Stimulated activated CD8-positive, alpha-beta memory T cell treated with anti-CD3 and anti-CD28 coated beads, Interleukin-2, amount 100 ng/mL, for 48 hours (primary cell): ENCODE data around the gene PKMYT1.
A peak's percentile ranks its signal among the peaks of the same experiment; 100 is the strongest.

ENCODE experiments used
- DNase-seq, 2 donors: peaks; one replicate each; pipeline ENCODE4 v3.0.0-alpha.2; 2020; ENCODE audit warnings: low read depth in 2 of 2

Gene PKMYT1

DNA sequence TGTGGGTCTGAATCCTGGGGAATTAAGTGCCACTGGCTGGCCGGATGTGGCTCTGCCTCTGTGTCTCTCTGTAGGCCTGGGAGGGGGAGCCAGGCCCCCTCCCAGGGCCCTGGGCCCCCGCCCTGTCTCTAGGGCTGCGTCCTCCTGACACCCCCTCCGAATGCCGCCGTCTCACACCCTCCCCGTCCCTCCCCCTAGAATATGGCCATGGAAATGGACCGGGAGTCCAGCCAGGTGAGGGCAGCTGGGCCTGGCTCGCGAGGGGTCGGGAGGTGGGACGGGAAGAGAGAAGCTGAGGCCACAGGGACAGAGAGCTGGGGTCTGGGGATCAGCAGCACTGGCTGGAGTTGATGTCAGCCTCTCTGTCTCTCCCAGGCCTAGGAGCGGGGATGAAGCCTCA, 16.1 kb upstream of the PKMYT1 start:
- DNase-seq: no peak

DNA sequence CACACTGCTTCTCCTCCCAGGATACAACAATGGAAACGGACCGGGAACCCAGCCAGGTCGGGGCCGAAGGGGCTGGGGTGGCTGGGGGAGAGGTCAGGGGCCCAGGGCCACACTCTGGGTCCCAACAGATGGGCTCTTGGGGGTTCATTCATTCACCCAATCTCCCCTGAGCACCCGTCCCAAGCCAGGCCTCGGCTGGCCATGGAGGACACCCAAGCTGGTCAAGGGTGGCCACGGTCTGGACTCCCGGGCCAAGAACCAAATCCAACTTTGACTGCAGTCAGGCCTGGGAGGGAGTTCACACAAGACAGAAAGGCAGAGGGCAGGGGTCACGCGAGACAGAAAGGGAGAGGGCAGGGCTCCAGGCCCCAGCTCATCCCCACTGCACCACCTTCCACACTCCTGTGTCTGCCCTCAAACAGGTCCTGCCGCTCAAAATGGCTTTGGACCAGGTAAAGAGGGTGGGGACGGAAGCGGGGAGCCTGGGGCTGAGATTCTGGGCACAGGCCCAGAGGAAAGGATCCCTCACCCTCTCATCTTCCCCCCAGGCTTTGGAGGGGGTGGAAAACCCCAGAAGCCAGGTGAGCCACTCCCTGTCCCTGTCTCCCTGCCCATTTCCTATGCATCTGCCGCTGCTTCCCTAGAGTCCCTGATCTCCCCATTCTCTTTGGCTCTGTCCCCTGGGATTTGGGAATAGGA, 12.3 kb upstream of the PKMYT1 start:
- DNase-seq: no peak

DNA sequence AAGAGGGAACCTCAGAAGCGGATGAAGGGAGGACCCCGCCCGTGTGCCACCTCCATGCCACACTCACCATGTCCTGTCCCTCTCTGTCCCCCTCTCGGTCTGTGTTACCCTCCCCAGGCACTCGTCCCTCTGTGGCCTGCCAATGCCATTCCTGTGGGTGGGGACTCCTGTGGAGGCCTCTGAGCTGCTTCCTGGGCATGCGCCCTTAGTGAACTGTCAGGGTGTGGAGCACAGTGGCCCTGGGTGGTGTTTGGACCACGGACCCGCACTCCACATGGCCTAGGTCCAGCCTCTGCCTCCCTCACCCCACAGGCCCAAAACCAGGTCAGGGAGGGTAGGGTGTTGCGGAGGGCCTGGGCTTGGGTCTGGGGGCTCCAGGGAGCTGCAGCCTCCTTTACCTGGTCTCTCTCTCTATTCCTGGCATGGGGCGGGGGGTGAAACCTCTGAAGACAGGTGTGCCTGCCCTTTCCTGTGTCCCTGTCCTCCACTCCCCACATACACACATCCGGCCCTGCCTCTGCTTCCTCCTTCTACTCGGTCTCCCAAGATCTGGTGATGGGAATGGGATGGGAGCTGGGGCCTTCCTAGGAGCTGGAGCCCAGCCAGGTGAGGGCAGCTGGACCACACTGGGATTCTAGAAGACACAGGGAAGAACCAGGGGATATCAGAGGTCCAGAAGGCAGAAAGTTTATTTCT, 11.5 kb upstream of the PKMYT1 start:
- DNase-seq: no peak

DNA sequence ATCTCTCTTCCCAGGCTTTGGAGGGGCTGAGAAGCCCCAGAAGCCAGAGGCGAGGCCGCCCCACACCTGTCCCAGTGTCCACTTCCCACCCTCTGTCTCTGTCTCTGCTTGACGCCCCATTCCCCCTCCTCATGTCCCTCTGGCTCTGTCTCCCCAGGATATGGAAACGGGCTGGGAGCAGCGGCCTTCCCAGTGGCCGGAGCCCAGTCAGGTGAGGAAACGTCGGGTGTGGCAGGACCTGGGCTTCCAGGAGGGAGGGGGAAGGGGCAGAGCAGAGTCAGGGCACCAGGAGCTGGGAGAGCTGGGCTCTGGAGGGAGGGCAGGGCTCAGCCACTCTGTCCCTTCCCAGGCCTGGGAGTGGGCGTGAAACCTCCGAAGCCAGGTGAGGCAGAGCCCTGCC, 10.6 kb upstream of the PKMYT1 start:
- no peak for DNase-seq

DNA sequence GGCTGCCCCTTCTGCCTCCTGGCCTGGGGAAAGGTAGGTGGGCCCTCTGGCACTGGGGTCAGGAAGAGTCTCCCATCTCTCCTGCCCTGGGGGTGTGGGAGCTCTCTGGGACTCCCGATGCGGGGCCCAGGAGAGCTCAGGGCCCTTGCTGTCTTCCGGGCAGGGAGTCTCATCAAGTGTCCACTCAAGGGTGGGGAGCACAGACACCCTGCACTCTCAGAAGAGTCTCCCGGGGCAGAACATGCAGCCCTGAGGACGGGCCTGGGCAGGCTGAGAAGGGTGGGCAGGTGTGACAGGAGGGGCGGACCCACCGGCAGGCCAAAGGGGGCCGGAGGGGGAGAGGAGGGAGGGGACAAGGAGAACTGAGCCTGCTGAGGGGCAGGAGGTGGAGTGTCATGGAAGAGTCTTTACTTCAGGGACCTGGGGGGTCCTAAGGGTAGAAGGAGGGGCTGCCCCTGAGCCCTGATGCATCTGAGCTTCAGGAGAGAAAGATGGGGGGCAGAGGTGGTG, 8.4 kb upstream of the PKMYT1 start:
- DNase-seq: no peak

DNA sequence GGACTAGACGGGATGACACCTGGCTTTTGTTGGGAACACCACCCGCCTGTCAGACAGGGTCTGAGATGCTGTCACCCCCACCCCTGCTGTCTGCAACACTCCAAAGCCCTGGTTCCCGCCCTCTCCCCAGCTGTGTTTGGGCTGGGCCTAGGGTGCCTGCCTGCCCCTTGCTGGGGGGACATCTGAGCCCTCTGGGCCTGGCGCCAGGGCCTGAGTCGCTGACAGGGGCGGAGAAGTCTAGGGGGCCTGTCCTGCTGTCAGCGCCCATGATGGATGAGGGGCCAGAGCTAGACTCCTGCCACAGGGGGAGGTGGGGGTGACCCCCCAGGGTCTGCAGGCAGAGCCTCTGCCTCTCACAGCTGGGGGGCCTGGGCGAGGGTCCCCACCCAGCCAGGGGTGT, 7.6 kb upstream of the PKMYT1 start:
- no peak for DNase-seq

DNA sequence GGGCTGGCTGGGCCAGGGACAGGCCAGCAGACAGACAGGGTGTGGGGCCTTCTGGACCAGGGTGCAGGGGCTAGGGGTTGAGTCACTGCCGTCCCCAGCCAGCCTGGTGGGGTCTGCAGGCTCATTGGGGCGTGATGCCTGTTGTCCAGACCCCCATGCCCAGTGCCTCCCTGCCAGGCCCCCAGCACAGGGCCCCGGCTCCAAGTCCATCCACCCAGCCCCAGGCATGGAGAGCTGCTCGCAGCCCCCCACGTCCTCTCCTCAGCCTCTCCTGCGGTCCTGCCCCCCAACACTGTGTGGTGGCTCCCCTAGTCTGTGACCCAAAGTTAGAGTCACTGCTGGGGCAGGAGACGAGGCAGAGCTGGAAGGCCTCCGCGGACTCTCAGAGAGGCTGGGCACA, 7.0 kb upstream of the PKMYT1 start:
- DNase-seq: no peak

DNA sequence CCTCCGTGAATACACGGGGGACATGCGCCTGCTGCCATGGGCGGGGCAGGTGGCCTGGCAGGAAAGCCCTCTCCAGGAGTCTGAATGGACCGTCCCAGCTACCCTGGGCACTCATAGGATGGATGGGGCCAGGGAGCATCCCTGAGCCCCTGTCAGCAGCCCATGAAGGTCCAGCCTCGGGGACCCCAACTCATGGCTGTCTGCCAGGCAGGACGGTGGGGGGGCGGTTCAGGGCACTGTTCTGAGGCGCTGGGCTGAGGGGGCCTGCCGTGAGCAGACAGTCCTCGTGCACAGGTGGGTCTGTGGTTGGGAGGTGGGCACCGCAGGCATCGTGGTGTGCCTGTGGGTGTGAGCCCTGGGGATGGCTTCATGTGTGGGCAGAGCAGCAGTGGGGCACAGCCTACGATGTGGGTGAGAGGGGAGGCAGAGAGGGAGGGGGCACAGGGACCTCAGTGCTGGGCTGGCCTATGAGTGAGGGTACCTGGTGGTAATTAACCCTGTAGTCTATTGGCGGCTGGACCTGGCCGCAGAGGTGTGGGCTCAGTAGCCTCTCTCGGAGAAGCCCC, 6.5 kb upstream of the PKMYT1 start:
- DNase-seq: no peak

DNA sequence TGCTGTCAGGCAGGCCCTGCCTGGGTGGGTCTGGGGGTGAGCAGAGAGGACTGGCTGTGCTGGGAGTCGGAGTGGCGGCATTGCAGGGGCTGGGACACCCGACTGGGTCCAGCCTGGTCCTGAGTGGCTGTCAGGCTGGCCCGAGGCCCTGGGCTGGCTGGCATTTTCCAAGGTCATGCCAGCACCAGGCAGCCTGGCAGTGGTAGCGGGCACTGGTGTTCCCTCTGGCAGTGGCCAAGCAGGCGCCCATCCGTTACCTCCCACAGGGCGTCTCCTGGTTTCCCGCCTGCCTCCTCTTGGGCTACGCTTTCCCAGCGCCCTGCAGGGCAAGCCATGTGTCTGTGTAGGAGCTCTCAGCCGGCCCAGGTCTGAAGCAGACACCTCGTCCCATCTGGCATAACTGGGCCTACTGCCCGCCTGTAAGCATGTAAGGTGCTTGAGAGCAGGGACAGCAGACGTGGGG, 5.7 kb upstream of the PKMYT1 start:
- DNase-seq: no peak

DNA sequence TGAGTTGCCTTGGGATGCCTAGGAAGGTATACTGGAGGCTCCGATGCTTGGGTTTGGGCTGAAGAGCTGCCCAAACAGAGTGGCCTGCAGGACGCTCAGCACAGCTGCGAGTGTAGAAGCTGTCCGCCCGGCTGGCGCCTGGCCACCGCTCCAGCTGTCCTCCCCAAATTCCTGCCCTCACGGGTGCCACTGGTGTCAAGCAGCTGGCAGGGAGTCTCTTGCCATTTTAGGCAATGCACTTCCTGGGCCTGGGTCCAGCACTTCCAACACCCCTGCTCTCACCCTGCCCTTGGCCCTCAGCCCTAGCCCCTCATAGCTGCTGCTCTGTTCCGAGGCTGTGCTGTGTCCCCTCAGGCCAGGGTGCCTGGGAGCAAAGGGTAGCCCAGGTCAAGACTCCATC, 5.2 kb upstream of the PKMYT1 start:
- DNase-seq: no peak

DNA sequence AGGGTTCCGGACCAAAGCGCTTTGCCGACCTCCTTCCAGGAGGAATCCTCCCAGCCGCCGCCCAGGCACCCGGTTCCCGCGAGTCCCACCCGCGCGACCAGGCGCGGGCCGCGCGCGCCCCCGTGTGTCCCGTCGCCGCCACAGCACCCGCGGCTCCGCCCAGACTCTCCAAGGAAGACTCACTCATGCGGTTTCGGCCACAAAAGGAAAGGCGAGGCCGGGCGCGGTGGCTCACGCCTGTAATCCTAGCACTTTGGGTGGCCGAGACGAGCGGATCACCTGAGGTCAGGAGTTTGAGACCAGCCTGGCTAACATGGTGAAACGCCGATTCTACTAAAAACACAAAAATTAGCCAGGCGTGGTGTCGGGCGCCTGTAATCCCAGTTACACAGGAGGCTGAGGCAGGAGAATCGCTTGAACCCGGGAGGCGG, 3.5 kb upstream of the PKMYT1 start:
- DNase-seq: peak; percentile 75 to 78

DNA sequence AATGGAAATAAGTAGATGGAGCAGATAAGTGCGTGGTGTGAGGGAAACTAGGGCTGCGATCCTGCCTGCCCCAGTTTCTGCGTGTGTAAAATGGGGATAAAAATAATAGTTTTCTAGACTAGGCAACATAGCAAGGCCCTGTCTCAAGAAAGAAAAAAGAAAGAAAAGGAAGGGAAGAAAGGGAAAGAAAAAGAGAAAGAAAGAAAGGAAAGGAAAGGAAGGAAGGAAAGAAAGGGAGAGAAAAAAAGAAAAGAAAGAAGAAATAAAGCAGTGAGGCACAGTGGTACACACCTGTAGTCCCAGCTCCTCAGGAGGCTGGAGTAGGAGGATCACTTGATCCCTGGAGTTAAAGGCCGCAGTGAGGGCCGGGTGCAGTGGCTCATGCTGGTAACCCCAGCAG, 2.2 kb upstream of the PKMYT1 start:
- no peak for DNase-seq

DNA sequence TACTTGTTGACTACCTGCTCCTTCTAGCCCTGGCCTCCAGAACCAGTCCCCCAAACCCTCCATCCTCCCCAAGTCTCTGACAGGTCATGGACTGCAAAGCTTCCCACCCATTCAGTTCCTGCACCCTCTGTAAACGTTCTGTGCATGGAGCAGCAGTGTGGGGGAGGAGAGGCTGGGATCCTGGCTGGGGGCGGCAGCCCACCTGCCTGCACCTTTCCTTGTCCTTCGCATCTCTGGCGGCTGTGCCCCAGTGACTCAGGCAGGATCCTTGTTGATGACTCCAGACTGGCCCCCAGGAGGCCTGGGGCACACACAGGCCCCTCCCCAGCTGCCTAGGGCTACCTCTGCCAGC, 1.6 kb upstream of the PKMYT1 start:
- no peak for DNase-seq

DNA sequence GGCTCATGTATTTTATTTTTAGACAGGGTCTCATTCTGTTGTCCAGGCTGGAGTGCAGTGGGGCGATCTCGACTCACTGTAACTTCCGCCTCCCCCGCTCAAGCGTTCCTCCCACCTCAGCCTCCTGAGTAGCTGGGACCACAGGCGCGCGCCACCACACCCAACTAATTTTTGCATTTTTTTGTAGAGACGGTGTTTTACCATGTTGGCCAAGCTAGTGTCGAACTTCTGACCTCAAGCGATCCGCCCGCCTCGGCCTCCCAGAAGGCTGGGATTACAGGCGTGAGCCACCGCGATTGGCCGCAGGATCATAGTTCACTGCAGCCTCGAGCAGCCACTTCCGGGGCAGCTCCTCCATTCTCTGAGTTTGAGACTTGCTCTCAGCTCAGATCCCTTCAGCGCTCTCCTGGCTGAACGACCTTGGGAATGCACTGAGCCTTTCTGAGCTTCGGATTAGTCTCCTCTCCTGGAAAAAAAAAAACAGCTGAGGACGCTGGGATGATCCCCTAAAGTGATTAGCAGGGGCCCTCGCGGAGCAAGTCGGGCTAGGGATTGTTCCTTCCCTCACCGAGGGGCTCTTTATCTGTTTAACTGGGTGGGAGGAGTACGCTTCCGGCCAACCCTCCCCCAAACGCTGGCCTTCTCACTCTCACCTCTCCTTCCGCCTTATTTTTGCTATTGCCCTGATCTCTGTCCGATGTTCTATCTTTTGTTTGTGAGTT, 1.1 kb upstream of the PKMYT1 start:
- DNase-seq: no peak

DNA sequence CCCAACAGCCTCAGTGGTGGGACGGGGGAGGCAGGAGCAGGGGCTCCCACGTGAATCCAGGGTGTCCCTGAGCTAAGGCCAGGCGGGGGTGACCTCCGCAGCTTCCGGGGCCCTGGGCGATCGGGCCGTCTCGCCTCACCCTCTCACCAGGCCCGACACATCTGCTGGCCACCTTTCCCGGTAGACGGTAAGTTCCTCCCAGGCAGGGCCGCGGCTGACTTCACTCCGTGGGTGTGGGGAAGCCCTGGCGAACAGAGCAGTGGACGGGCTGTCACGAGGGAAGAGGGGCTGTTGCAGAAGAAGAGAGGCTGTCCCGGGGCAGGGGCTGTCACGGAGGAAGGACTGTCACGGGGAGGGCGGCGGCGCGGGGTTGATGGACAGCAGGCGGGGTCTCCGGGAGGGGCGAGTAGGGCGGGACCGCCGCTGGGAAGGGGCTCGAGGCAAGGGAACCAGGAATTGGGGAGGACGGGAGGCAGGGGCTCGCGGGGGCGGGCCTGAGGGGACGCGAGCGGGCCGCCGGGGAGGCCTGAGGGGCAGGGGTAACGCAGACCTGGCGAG, 498 bp downstream of the PKMYT1 start:
- no peak for DNase-seq

DNA sequence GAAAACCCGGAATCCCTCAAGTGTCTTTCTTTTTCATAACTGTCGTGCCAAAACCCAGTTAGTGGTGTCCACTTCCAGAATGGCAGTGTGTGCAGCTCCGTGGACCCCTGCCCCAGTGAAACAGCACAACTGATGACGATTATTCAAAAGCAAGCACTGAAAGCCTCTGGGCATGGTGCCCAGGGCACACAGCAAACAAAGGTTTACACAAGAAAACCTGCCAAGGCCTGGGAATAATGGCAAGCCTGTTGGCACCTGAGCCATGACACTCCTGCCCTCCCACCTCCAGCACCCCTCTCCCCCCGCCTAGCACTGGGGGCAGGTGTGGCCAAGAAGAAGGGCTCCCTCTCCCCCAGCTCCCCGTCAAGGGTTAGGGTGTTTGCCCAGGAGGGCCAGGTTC, 2.8 kb downstream of the PKMYT1 start:
- DNase-seq: no peak

DNA sequence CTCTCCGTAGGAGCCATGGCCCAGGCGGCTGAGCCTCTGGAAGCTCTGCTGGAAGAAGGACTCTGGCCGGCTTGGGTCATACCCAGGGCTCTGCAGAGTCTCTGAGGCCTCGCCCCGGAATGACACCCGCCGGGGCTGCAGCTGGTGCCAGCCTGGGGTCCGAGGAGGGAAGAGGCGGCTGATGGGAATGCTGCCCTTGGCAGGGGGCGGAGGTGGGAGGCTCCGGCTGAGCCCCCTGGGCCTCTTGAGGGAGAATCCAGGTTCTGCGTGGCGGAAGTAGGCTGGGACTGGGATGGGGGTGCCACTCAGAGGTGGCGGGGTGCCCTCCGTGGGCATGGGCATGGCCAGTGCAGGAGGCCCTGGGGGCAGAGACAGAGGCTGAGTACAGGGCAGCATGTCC, 3.6 kb downstream of the PKMYT1 start:
- DNase-seq: no peak

DNA sequence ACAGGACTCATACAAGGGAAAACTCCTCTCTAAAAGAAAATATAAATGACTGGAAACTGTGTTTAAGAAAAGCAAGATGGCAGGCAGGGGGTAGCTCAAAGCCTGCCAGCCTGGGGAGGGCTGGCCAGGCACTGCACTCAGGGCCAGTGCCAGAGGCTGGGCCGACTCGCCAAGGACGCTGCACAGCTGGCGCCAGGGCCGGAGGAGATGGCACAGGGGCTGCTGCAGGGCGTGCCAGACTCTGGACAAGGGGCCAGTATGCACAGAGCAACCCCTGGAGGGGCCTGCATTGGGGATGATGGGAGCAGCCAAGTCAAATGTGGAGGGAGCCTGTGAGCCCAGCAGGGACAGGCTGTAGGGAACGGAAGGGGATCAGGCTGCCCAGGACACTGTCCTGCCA, 4.0 kb downstream of the PKMYT1 start:
- no peak for DNase-seq

DNA sequence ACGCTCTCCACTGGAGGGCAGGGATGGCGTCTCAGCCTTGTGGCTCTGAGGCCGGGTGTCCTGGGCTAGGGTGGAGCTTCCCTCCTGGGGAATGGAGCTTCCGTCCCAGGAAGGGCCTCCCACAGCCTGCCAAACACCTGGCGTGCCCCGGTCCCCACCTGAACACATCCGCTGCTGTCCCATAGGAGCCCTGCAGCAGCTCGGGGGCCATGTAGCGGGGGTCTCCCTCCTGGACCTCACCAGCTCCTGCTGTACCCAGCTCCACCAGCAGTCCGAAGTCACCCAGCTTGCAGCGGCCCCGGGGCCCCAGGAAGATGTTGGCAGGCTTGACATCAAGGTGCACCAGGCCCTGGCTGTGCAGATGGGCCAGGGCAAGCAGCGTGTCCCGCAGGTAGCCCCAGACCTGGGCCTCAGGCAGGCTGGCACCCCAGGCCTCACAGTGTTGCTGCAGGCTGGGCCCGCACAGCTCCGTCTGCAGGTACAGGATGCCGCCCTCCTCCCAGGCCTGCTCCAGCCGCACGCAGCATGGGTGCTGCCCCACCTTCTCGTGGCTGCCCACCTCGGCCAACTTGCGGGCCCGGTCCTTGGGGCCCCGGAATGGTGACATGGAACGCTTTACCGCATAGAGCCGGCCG, 5.0 kb downstream of the PKMYT1 start:
- no peak for DNase-seq

DNA sequence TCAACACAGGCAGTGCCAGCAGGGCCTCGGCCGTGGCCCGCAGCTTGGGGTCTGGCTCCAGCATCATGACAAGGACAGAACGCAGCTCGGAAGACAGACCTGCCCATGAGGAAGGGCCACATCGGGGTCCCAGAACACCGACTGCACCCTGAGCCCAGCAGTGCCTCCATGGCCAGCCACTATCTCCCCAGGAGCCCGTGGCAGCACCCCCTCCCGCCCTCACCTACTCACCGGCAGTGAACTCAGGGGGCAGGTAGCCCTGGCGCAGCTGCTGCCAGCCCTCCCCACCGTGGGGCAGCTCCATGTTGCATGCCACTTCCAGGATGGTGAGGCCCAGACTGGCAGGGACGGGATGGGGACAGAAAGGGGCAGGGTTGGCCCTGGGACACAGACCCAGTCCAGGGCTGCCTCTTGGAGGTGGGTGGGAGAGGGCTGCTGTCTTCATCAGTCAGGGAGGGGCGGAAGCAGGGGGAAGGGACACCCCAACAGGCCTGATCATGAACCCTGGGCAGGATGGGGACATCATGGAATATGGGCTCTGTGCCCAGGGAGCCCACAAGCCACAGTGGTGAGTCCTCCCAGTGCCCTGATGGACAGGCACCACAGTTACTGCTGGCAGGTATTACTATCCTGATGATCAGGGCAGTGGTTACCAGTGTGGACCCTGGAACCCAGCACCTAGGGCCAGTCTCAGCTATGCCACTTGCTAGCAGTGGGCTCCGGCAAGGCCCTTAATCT, 5.8 kb downstream of the PKMYT1 start:
- no peak for DNase-seq
